AG04450 (cell line): ENCODE results near the gene COL13A1. TPM values are rescaled to one million over a fixed set of nuclear protein-coding genes. Genes with fewer than 3 reads are reported as not detected.

Source experiments
- CTCF ChIA-PET: fragments of 300-600, 350-600 bp; formaldehyde crosslinking; extraction: SDS; loops from one replicate; lab custom pipeline; 2022; ENCODE audit warnings: antibody characterized with exemption, inconsistent platforms; lab: Charles Lee
- POLR2A ChIA-PET: fragments of 350-600 bp; formaldehyde crosslinking; extraction: SDS; loops from one replicate; lab custom pipeline; 2021; ENCODE audit warnings: antibody characterized with exemption, inconsistent platforms; lab: Yijun Ruan, JAX
- DNase-seq: peaks from one replicate; pipeline ENCODE4 v3.0.0-alpha.2; 2011; ENCODE audit warnings: low read depth, low spot score
- H3K27ac ChIP-seq: one replicate; pipeline ENCODE4 v1.5.1; 2012; ENCODE audit warnings: low read depth, low read length, control low read depth
- H3K27me3 ChIP-seq: one replicate; pipeline ENCODE4 v1.6.0; 2012; ENCODE audit warnings: low read length; ENCODE audit not compliant: control insufficient read depth, insufficient read depth
- H3K4me3 ChIP-seq: 2 replicates; pipeline ENCODE4 v1.5.1; 2011; ENCODE audit warnings: mild to moderate bottlenecking, low read depth, low read length, control low read depth
- H3K9me3 ChIP-seq: 2 replicates; pipeline ENCODE4 v1.5.1; 2012; ENCODE audit warnings: low read length; ENCODE audit not compliant: control insufficient read depth, insufficient read depth
- CTCF ChIP-seq: IDR thresholded peaks from 2 replicates; pipeline ENCODE4 v1.5.1; 2011; ENCODE audit warnings: low read depth, low read length, control low read depth, inconsistent platforms
- polyA plus RNA-seq: library from polyadenylated mRNA; depleted of rRNA; stranded (reverse); fragments of >200 nt; gene quantifications from 2 replicates; pipeline ENCODE4 v1.2.3, GENCODE V29; 2011

The COL13A1 gene
- polyA plus RNA-seq, 1 experiment: 13.1 TPM

GRCh38 chr10:69766161-69766910 lies 35.4 kb upstream of the COL13A1 start:
- peaks cover 4% of the 10 kb centered on the region for H3K27me3 ChIP-seq
- TF ChIP-seq CTCF: no peak
- H3K9me3 ChIP-seq: no peaks in the 10 kb centered on the region; the same call in 1 of the 2 replicates
- H3K27ac ChIP-seq: no peak overlapping the region
- ChIA-PET CTCF (interaction anchor here (0.7 to 1.2 kb wide), 3 partner anchors 23 to 134 kb away, joined by 3 to 4 read pairs (median 3); no protein-coding TSS in a partner anchor), POLR2A (no interaction called here)
- no peak overlapping the region for H3K4me3 ChIP-seq
- no peak for DNase-seq

GRCh38 chr10:69767793-69768192 lies 33.9 kb upstream of the COL13A1 start:
- peaks cover 4% of the 10 kb centered on the region for H3K27me3 ChIP-seq
- CTCF ChIA-PET: interaction anchor here (0.8 kb wide), 1 partner anchor 25 kb away, joined by 3 read pairs; no protein-coding TSS in a partner anchor
- no peaks in the 10 kb centered on the region; the same call in 1 of the 2 replicates for H3K9me3 ChIP-seq
- no peak for TF ChIP-seq CTCF
- DNase-seq: no peak
- no peak overlapping the region for H3K27ac ChIP-seq
- no peak overlapping the region for H3K4me3 ChIP-seq
- POLR2A ChIA-PET: interaction anchor here (0.6 kb wide), 1 partner anchor 442 kb away, joined by 6 read pairs; no protein-coding TSS in a partner anchor

GRCh38 chr10:69768386-69768785 lies 33.3 kb upstream of the COL13A1 start:
- Histone ChIP-seq H3K4me3 (no peak overlapping the region), H3K27ac (no peak overlapping the region), H3K27me3 (peaks cover 4% of the 10 kb centered on the region), H3K9me3 (peaks cover 4% of the 10 kb centered on the region; the same call in 1 of the 2 replicates)
- no peak for TF ChIP-seq CTCF
- ChIA-PET POLR2A (no interaction called here), CTCF (interaction anchor here (1.1 kb wide), 1 partner anchor 21 kb away, joined by 3 read pairs; no protein-coding TSS in a partner anchor)
- no peak for DNase-seq

- H3K9me3 ChIP-seq: peaks cover 4% of the 10 kb centered on the region; the same call in 1 of the 2 replicates
- POLR2A ChIA-PET: interaction anchor here (0.6 to 1.4 kb wide), 5 partner anchors 9 to 1050 kb away, joined by 3 to 6 read pairs (median 3); no protein-coding TSS in a partner anchor
- DNase-seq: peak; percentile 33
- CTCF ChIA-PET: interaction anchor here (0.7 to 2.7 kb wide), 9 partner anchors 18 to 145 kb away, joined by 3 to 12 read pairs (median 4); no protein-coding TSS in a partner anchor
- H3K27ac ChIP-seq: peak overlapping the region; percentile 61
- peaks cover 4% of the 10 kb centered on the region for H3K27me3 ChIP-seq
- no peak overlapping the region for H3K4me3 ChIP-seq
- no peak for TF ChIP-seq CTCF
Measured at GRCh38 chr10:69769395-69769992, 32.2 kb upstream of the COL13A1 start.
